Measurements from ENCODE around the gene COL16A1. TPM values are rescaled to one million over a fixed set of nuclear protein-coding genes. Genes with fewer than 3 reads are reported as not detected.
A peak's percentile ranks its signal among the peaks of the same experiment; 100 is the strongest.

COL16A1 gene
- total RNA-seq, 1 experiment from 2014 or later, result 6.2 TPM

- Histone ChIP-seq H3K23ac (ENCODE audit: insufficient read length, low read depth, low read length) (no peak overlapping the region), H3T11ph (ENCODE audit: low read length) (no peak overlapping the region), H3K79me1 (ENCODE audit: insufficient read depth, low read depth, low read length, poor library complexity, severe bottlenecking) (no peaks in the 10 kb centered on the region), H4K8ac (replicated peaks; ENCODE audit: insufficient read length, low read depth, low read length) (no peak overlapping the region), H4K5ac (ENCODE audit: insufficient read length, low read depth, low read length) (no peak overlapping the region), H2BK5ac (ENCODE audit: insufficient read length, low read length) (no peak overlapping the region), H3K4me1 (ENCODE audit: insufficient read depth, low read length) (no peaks in the 10 kb centered on the region; the same call in 1 of the 2 replicates), H4K91ac (ENCODE audit: insufficient read length, low read depth, low read length) (no peak overlapping the region), H3K27me3 (ENCODE audit: insufficient read depth, low read length) (no peaks in the 10 kb centered on the region), H2BK20ac (ENCODE audit: low read depth, low read length, poor library complexity, severe bottlenecking) (no peak overlapping the region), H3K4ac (ENCODE audit: low read depth, low read length) (no peak overlapping the region), H3K56ac (ENCODE audit: insufficient read length, low read depth, low read length) (no peak overlapping the region), H4K20me1 (ENCODE audit: control insufficient read depth, insufficient read depth, insufficient read length) (peaks cover 4% of the 10 kb centered on the region), H2AFZ (ENCODE audit: low read length) (no peak overlapping the region), H2BK15ac (ENCODE audit: low read depth, low read length) (no peak overlapping the region), H2BK120ac (ENCODE audit: low read depth, low read length, poor library complexity, severe bottlenecking) (no peak overlapping the region), H3K14ac (ENCODE audit: insufficient read depth, low read length) (no peak overlapping the region; the same call in 1 of the 2 replicates), H3K4me2 (ENCODE audit: insufficient read depth, insufficient read length, low read length) (no peak overlapping the region), H3K23me2 (ENCODE audit: insufficient read length, low read depth, low read length, poor library complexity, severe bottlenecking) (no peaks in the 10 kb centered on the region), H2BK12ac (ENCODE audit: insufficient read length, low read depth, low read length) (no peak overlapping the region), H3K79me2 (ENCODE audit: insufficient read depth, low read length) (no peaks in the 10 kb centered on the region), H3K18ac (ENCODE audit: insufficient read length, low read depth, low read length) (peak overlapping the region; percentile 16), H3K27ac (ENCODE audit: insufficient read length, low read depth, low read length) (no peak overlapping the region), H3K9ac (ENCODE audit: extremely low read depth, insufficient read length, low read length) (no peak overlapping the region), H3K9me3 (ENCODE audit: control insufficient read depth, low read depth, low read length) (no peaks in the 10 kb centered on the region), H2AK5ac (ENCODE audit: insufficient read length, low read length) (no peak overlapping the region)
- Mint-ChIP-seq H3K27me3 (ENCODE audit: low read depth) (peaks cover 4% of the 10 kb centered on the region), H3K4me1 (peaks cover 12 to 18% of the 10 kb centered on the region in 2 experiments), H3K4me3 (no peak overlapping the region; a peak in 1 of 5 replicates), H3K9me3 (no peaks in the 10 kb centered on the region; a peak in 1 of 5 replicates), H3K27ac (no peak overlapping the region; a peak in 1 of 7 replicates), H3K36me3 (ENCODE audit: insufficient read depth in 1 of 3, low read depth in 3 of 3) (no peaks in the 10 kb centered on the region)
- WGBS (ENCODE audit: extremely low coverage, insufficient read length, low lambda C conversion rate), result no CpG with 5 or more reads among the region's 9 CpGs
- TF ChIP-seq CTCF (conservative IDR thresholded peaks at IDR 0.05), result no peak
- no peak for DNase-seq
Measured at GRCh38 chr1:31664528-31664927, 39.3 kb downstream of the COL16A1 start.

Data from H9 (cell line).